HG03565 (cell line): Measurements from ENCODE around the gene SPATA17.
A peak's percentile ranks its signal among the peaks of the same experiment; 100 is the strongest.
"Not testable (repeated sequence)": the region's sequence is repeated elsewhere in the genome, so short reads cannot be mapped to it uniquely, and the experiment has no call there.

Experiments
- ATAC-seq: cut with Tn5 transposase; IDR thresholded peaks from one replicate; pipeline ENCODE4 v1.9.1; 2021; ENCODE audit warnings: mild to moderate bottlenecking, moderate library complexity; ENCODE audit not compliant: unreplicated experiment

The SPATA17 gene, protein sequence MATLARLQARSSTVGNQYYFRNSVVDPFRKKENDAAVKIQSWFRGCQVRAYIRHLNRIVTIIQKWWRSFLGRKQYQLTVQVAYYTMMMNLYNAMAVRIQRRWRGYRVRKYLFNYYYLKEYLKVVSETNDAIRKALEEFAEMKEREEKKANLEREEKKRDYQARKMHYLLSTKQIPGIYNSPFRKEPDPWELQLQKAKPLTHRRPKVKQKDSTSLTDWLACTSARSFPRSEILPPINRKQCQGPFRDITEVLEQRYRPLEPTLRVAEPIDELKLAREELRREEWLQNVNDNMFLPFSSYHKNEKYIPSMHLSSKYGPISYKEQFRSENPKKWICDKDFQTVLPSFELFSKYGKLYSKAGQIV

DNA sequence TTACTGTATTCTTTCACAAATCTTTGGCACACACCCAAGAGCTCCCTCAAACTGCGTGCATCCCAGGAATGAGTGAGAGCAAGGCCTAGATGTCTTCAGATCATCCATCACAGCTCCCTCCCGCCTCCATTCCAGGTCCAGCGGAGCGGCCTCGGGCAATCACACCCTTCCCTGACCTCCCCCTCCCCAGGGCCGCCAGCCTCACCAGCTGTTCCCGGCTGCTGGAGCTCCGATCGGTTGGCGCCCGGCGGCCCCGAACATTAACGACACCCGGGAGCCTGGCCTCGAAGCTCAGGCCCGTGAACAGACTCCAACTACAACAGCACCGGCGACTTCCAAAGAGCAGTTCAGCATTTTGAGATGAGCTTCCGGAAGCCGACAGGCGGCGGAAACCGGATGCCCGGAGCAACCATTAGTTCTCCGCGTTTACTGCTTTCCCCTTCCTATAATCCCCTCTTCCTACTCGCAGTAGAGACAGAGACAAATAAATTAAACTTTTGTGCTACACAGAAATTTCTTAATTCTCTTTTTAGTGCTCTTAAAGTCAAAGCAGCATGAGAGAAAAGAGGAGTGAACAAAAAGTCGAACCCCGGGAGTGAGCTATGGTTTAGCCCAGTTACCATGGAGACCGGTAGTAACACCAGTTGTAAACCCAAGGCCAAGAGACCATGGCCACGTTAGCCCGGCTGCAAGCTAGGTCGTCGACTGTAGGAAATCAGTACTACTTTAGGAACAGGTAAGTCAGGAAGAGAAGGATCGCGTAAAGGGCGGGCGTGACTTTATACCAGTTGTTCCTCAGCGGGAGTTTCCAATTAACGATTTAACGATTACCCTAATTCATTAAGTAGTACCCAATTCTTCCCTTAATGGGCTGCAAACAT, at the start of gene SPATA17, which contains the start of gene GPATCH2:
SPATA17 (plus strand) TSS at position 634 of the 881 bp plus-strand sequence; CDS start at position 669, 35 bp downstream.
GPATCH2 (minus strand) TSS at position 380 of the 881 bp plus-strand sequence; CDS start at position 261, 119 bp downstream.
- ATAC-seq = peak; percentile 95

DNA sequence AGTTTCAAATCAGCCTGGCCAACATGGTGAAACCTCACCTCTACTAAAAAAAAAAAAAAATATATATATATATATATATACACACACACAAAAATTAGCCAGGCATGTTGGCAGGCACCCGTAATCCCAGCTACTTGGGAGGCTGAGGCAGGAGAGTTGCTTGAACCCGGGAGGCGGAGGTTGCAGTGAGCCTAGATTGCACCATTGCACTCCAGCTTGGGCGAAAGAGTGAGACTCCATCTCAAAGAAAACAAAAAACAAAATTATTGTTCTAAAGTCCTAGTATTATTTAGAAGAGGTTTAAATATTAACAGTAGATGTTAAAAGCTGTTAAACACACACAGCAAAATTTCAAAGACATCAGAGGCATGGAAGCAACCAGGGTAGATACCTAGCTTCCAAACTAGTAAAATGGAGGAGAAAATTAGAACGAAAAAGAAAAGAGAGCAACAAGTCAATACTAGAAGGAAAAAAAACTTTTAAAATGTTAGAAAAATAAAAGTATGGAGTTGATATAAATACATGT, 46.8 kb upstream of the SPATA17 start:
- ATAC-seq = not testable (repeated sequence)

DNA sequence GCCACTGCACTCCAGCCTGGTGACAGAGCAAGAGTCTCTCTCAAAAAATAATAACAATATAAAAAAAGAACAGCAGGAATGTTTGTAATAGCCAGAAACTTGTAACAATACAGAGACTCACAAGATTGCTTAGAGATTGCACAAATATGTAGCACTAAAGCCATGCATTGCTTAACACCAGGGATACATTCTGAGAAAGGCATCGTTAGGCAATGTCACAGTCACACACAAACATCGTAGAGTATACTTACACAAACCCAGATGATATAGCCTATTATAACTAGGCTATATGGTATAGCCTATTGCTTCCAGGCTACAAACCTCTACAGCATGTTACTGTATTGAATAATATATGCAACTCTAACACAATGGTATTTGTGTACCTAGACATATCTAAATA, 45.6 kb upstream of the SPATA17 start:
- no peak for ATAC-seq

DNA sequence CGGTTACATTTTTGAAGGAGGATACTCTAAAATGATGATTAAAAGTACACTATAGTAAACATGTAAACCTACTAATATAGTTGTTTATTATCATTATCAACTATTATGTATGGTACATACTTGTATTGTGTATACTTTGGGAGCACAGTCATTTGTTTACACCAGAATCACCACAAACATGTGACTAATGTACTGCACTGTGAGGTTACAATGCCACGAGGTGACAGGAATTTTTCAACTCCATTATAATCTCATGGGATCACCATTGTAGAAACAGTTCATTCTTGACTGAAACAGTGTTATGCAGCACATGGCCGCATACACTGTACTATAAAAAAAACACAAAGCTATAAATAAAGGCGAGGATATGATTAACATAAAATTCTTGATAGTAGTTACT, 44.6 kb upstream of the SPATA17 start:
- no peak for ATAC-seq

DNA sequence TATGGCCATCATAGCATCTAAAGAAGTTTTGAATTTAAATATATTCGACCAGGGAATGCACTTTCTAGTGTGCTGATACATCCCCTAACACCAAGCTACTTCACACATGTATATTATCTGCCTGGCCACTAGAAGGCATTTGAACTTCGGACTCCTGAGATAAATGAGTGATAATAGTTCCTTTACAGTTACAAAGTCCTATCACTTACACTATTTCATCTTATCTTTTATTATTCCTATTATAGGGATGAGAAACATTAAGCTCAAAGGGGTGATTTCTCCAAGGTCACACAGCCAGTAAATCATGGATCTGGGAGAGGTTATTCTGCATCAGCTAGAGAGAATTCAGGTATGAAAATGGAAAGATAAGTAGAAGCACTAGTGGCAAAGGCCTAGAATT, 40.5 kb upstream of the SPATA17 start:
- ATAC-seq = no peak

DNA sequence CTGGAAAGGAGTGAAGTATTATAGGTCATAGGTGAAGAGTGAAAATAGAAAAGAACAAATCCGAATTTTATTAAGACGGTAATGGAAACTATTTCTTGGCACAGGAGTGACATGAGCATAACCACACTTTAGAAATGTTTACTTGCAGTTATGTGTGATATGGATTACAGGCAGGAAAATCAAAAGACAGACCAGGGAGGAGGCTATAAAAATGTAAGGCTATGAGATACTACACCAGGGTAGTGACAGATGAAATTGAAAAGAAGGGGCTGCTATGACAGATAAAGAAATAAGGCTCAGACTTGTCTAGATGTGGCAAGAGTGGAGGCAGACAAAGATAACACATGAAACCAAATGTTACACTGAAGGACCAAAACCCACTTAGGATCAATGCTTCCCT, 32.0 kb upstream of the SPATA17 start:
- ATAC-seq = no peak

DNA sequence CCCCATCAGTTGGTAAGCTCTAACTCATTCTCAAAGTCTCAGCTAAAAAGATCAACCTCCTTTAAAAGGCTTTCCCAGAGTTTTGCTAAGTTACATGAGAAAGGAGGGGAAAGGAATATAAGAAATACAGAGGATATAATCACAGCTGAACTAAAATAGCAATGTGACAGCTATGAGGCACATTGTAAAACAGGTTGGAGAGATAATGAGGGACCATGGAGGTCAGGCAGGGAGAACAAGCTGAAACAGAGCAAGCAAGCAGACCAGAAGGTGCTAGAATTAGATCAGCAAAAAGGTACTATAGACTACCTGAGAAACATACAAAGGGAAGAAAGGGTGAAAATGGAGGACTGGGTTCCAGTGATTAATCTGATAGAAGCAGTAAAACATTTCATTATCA, 28.8 kb upstream of the SPATA17 start:
- no peak for ATAC-seq

DNA sequence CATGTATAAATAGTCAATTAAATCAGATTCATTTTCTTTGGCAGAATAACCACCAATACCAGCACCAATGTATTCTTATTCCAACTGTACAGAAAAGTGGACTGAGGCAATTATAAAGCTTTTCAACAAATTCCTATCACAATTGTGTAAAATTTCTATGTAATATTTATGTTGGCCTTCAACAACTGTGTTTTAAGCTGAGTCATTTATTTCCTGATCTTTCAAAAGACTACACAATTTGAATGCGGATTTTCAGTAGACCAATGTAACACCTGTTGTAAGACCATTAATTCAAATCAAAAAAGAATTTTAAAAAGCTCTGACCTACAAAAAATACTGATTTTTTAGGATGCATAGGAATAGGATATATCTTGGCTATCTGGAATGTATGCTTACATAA, 25.8 kb upstream of the SPATA17 start:
- no peak for ATAC-seq

DNA sequence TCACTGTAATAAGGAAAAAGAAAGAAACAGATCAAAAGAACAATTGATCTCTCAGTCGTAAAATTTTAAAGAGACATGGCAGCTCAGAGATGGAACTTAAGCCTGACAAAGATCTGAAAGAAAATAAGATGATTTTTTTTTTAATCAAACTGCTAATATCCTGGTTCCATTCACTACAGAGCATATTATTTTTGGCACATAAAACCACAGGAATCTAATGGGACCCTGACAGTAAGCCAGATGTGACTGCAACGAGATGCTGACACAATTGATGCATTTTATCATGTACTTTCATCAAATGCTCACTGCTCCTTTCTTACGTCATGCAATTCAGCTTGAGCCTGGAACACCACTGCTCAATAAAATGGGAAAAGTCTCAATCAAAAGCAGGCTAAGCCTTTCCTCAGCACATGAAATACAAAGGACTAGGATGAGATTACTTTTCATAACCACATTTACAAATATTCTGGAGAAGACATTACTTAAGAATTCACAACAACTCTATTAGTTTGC, 16.9 kb upstream of the SPATA17 start:
- ATAC-seq = no peak

DNA sequence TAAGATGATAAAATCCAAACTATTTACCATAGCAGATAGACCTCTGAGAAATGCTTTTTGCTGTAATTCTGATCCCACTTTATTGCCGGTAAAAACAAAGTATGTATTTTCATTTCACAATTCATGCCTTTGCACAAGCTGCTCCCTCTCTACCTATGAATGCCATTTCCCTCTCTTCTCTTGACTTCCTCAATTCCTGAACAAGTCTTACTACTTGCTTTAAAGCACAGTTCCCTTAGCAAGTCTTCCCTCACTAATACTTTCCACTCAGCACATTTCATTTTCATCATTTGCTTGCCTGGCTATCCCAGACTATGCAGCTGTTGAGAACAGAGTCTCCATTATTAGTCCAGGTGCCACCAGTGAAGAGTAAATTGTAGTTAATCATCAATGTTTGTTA, 14.0 kb upstream of the SPATA17 start:
- no peak for ATAC-seq

DNA sequence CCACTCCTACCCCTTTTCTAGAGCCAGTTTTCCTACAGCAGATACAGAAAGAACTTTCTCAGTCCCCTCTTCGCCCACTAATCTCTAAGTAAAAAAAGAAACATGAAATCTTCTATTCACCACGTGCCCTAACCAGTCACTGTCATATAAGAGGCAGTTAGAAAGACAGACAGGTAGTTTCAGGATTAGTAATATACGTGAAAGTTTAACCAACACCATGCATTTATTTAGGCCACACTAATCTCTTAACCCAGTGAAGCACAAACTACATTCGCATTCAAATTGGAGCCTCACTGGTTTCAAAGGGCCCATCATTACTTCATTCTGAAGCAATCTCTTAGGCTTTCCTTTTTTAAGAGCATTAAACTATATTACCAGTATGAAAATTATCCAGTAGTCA, 10.3 kb upstream of the SPATA17 start:
- ATAC-seq = peak; percentile 100

DNA sequence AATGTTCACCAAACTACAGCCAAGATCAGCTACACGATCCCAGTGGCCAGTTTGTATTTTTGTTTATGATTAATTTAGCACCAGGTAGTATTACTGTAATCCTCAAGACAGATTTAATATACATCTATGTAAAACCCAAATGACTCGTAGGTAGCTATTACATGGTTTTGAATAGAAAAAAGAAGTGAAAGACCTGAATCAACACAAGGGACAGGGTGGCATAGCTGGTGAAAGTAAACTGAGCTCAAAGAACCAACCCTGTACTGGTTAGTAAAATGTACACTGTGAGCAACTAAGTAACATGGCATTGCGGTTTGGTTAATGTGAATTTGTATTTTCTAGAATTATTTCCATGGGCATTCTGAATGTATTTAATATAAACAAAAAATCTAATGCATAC, 9.1 kb upstream of the SPATA17 start:
- ATAC-seq = no peak

DNA sequence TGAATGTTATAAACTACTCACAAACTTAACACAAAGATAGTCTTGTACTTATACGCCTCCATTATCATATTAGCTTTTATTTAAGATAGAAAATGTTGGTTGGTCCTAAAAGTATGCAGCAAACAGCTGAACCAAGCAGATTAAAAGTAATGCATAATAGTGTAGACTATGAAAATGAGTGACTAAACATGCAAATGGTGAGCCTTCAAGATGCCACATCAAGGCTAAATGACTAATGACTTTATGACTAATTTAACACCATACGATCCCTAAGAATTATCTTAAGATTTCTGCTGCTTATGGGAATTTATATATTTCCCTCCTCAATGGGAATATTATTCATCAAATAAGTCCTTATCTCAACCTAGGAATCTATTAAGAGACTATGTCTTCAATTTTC, 4.8 kb upstream of the SPATA17 start:
- no peak for ATAC-seq

DNA sequence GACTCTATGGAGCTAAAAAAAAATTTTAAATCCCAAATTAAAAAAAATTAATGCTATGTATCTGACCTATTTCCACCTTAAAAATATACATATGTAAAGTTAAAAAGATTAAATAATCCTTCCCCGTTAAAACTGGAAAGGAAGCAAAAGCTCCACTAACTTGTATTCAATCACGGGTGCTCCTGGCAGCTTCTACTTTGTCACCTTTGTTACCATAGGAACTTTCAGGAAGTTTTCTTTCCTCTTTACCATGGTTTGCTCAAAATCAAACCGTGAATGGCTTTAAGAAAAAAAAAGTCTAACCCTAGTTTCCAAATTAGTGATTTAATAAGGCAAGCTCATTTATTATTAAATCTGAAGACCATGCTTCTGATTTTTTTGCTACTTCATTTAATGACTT, 3.7 kb upstream of the SPATA17 start:
- ATAC-seq = no peak

DNA sequence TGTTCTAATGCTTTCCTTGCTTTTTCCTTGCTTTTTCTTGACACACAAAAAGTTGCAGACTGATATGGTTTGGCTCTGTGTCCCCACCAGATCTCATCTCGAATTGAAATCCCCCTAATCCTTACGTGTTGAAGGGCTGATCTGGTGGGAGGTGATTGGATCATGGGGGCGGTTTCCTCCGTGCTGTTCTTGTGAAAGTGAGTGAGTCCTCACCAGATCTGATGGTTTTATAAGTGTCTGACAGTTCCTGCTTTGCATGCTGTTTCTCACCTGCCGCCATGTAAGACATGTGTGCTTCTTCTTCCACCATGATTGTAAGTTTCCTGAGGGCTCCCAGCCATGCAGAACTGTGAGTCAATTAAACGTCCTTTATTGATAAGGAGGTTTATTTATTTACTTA, 11.3 kb downstream of the SPATA17 start:
- ATAC-seq = no peak

DNA sequence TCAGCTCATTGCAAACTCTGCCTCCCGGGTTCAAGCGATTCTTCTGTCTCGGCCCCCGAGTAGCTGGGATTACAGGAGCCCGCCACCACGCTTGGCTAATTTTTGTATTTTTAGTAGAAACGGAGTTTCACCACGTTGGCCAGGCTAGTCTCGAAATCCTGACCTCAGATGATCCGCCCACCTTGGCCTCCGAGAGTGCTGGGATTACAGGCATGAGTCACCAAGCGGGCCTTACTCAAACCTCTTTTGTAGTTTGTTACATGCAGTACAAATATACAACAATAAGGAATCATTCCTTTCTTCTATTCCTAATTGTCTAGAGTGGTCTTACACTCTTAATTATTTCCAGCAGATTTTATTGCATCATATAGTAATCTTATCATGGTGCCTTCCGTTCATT, 16.6 kb downstream of the SPATA17 start:
- ATAC-seq = no peak

DNA sequence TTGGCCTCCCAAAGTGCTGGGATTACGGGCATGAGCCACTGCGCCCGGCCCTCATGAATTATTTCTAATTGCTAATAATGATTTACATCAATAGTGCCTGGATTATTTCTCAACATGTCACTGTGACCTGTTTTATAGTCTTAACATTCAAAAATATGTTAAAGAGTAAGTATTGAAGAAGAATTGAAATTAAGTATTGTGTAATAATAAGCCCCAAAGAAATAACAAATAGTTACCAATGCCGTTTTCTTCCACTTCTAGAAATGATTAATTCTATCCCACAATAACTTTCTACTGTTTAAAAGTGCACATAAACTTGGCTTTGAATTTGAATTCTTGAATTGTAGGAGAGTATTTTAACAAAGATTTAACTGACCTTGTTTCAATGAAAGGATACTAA, 19.5 kb downstream of the SPATA17 start:
- ATAC-seq = no peak

DNA sequence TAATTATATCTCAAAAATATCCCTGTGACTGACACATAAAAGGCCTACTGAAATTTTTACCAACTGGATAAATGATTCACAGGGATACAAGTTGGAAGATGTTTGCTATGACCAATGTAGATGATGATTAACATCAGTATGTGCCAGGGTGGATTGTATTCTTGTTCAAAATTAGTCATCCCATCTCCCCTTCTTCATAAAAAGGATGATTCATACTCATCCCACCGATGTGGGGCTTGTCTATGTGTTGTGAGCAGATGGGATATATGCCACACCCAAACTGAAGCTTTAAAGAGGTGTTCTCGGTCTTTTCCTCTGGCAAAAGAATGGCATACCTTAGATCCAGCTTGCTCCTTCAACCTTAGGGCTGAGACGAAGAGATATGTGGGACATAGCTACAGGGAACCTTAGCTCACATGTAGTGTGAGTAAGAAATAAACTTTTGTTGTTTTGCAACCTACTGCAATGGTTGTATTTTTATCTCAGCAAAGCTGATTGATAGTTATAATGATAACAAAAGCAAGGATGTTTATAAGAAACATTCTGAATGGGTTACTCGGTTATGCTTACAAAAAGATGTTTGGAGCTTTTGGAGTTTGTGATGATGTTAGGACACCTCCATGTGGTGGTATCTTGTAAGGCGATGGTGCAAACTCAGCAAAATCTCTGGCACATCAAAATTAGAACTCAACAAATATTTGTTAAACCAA, 29.4 kb downstream of the SPATA17 start:
- ATAC-seq = no peak

DNA sequence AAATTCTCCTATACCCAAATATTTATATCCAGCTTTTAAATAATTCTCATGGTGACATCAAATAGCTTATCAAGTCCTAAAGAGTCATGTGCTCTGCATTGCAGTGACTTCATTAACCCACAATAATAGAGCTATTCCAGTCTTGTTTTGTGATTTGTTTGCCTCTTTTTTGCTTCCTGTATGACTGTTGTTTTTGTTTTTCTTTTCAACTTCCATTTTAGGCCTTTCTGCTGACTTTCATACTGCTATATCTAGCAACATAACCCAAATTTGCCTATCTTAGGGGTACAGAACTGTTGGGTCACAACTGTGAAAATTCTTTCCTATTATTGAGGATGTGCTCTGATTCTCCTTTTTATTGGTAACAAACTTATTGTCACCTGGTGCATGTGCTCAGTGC, 30.3 kb downstream of the SPATA17 start:
- ATAC-seq = no peak

DNA sequence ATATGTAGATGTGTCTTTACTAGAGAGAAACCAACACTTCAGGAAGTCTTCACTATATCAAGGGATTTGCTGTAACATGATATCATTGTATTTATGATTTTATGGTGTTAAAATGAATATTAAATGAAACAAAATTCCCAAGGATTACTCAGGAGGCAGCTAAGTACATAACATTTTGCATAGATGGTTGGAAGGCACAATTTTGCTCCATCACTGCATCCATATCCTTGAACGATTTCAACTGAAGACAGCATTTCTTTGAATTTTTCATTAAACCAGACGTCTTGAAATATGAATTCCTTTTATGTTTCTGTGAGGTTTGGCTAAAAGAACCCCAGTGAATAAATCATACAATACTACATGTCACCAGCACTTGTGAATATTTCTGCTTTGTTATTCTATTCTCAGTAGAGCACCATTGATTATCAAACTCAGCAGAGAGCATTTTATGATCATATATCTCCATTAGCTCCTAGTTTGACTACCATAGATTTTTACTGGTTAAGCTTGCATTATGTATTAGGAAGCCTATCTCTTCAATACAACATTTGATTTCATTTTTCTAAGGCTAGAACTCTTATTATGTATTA, 37.3 kb downstream of the SPATA17 start:
- no peak for ATAC-seq

DNA sequence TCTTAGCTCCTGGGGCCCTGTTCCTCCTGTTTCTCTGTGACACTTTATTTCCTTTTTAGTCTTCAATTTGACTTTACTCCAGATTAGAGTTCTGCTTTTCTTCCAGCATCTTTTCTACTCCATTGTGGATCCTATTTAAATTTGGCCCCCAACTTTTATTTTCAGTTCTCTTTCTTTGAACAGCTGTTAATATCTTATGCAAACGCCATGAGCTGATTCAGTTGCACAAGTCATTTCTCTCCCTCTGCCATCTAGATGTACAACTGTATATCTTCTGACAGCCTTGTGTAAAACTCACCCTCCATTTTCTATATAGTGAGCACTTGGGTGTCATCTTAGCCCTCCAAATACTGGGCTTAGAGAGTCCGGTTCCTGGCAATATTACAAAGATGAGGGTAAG, 42.2 kb downstream of the SPATA17 start:
- no peak for ATAC-seq
